GM15510 (cell line): ENCODE measurements around the gene DPEP2NB.

ENCODE experiments used
- POLR2A ChIP-seq: IDR thresholded peaks from 3 replicates; pipeline ENCODE4 v1.6.1; 2011; ENCODE audit warnings: borderline replicate concordance; ENCODE audit not compliant: insufficient read length; ENCODE audit errors: extremely low read depth

The DPEP2NB gene

DNA sequence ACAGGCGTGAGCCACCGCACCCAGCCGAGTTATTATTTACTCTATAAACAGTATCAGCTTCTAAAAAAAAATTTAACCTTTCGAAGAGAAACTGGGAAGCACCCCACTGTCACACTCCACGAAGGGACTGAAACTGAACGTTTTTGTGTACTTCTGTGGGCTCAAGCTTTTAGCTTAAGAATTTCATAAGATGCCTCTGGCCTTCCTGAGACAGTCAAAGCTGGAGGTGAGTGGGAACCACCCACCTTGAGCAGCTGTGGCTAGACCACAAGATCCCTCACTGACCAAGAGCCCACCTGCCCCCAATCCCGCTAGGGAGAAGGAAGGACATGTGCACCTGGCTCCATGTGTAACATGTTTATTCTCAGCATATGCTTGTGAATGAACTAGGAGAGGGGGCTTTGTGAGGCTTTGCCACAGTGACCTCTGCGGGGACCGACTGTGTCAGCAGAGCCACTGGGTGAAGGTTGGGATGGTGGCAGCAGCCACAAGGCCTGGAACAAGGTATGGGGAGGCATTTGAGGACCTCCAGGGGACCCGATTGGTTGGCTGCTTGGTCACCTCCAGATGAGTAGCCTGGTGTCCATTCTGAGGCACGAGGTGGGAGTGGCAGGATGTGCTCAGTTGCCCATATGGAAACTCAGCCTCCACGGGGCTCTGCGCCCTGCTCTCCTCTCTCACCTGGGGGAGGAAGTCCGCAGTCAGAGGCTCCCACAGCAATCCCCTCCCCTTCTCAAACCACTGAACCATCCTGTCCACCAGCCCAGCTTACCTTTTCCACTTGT is 40.2 kb downstream of the DPEP2NB start:
- no peak for TF ChIP-seq POLR2A

DNA sequence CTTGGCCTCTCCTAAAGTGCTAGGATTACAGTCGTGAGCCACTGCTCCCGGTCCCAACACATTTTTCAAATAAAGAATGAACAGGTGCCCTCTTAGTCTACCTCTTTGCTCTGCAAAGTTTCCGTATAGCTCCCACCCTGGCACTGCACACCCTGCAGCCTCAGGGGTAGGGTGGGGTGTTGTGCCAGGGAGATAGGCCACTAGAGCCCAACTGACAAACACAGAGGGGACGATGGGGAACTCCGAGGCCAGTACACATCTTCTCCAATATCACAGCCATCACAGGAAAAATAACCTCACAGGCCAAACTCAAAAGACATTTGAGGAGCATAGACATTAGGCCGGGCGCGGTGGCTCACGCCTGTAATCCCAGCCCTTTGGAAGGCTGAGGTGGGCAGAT is 44.6 kb downstream of the DPEP2NB start:
- TF ChIP-seq POLR2A, result no peak

GRCh38 chr16:67969254-67970039 is 46.3 kb downstream of the DPEP2NB start:
- TF ChIP-seq POLR2A, result no peak

- peak; percentile 72 for TF ChIP-seq POLR2A
Measured at GRCh38 chr16:67968400-67969253, 47.1 kb downstream of the DPEP2NB start, which contains the start of gene SLC12A4. Gene SLC12A4, minus strand, starts transcription at chr16:67968637. Its CDS starts 84 bp downstream, at chr16:67968553.

GRCh38 chr16:67967958-67968399 is 47.7 kb downstream of the DPEP2NB start:
- no peak for TF ChIP-seq POLR2A

DNA sequence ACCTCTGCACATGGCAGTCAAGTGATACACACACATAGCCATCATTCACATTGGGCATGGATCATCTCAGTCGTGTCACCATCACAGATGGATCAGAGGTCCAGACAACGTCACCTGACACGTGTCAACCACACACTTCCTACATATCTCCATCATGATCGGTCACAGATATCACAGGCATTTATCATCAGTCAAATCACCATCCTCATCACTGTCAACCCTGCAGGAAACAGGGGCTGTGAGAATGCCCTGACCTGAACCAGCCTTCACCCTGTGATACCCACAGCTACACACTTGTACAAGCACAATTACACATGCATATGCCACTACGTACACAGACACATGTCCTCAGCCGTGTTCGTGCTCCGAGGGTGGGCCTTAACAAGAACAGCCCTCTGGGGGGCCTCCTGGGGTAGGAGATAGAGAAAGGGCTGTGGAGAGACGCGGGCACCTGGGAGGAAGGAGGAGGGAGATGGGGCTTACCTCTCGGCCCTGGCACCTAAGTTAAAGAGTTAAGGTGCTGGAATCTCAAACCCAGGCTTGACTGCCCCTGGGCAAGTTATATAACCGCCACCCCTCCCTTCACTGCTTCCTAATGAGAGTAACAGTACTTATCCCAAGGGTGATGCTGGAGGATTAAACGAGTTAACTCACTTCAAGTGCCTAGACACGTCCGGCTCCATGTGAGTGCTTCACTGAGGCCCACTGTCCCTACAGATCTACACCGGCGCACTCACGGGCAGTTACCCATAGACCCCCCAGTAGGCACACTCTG is 48.3 kb downstream of the DPEP2NB start:
- no peak for TF ChIP-seq POLR2A

DNA sequence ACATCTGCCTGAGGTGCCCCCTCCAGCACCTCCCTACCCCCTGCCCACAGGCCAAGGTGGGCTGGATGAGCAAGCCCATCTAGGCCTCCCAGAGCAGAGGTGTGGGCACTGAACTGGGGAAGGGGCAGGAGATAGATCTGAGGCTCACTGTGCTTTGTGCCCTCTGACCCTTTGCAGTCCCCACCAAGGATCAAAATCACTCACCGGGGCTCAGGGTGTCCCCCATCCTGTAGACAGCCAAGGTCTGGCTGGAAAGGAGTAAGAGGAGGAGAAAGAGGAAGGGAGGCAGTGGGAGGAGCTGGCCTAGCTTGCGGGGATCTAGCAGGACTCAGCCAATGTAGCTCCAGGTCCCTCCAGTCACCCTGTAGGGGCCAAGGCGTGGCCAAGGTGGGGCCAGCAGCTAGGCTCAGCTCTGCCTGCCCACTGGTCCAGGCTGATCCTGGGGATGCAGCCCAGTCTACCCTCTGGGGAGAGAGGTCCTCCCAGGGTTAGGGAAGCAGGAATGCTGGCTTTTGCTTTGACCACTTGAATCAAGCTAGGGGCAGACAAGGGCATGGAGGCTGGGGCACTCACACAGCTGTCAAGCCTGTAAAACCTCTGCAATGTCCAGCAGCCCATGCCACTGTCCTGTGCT is 49.0 kb downstream of the DPEP2NB start:
- TF ChIP-seq POLR2A, result no peak

DNA sequence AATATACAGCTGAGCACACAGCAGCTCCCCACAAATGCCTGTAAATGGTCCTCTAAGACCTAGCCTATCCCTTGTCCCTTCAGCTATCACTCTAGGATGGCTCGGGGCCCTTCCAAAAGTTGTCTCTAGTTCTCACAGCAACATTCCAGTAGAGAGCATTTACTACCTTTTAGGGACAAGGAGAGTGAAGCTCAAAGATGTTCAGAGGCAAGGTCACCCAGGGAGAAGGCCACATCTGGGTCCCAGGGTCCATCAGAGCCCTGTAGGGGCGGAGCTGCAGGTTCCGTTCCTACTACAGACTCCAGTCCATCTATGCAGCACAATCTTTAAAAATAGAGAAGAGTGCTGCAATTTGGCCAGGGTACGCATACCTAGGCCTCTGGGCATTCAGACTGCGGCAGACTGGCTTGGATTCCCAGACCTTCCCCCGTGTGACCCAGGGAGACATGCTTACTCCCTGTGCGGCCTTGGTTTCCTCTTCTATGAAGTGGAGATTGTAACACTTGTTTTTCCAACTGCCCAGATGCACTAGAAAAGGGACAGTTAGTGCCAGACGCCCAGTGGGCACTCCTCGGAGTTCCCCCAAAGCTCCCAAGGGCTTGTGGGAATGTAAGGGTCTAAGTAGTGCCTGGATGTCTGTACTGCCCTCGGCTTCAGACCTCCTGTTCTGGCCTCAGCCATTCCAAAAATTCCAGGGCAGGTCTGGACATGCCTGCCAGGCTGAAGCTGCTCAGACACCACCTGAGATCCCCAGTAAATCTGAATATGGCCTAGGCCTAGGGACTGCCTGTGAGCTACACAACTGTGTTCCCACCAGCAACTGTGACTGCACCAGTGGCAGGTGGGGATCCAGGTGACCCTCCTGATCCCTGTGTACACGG is 49.8 kb downstream of the DPEP2NB start:
- TF ChIP-seq POLR2A, result no peak

DNA sequence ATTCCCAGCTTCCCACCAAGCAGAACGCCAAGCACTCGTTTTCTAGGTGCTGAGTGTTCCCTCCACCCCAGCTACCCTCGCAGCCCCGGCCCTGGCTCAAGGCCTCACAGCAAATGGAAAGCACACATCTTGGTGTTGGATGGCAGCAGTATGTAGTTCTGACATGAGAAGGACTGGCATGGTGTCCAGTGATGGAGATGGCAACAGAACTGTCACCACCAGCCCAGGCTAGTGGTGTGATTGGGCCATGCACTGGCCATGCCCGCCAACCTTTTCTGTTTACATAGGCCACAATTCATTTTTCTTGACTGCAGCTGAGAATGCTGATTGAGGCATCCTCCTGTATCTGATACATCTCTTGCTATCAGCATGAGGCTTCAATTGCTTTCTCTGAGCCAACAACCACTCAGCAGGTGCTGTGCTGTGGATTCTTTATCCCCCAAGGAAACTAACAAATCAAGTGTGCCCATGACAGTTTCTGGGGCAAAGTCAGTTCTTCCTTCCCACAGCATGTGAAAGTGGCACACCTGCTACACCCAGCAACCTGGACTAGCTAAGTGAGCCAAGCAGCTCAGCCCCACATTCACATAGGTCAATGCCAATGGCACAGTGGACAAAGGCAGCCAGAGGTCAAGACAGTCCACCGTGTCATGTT is 51.1 kb downstream of the DPEP2NB start:
- TF ChIP-seq POLR2A, result no peak

GRCh38 chr16:67963662-67964321 is 51.9 kb downstream of the DPEP2NB start:
- TF ChIP-seq POLR2A, result no peak
